ENCODE data around the gene TTLL9.
A peak's percentile ranks its signal among the peaks of the same experiment; 100 is the strongest.

TTLL9 gene

GRCh38 chr20:31844737-31845299 is 25.6 kb upstream of the TTLL9 start:
- TF ChIP-seq, protein P1, sequence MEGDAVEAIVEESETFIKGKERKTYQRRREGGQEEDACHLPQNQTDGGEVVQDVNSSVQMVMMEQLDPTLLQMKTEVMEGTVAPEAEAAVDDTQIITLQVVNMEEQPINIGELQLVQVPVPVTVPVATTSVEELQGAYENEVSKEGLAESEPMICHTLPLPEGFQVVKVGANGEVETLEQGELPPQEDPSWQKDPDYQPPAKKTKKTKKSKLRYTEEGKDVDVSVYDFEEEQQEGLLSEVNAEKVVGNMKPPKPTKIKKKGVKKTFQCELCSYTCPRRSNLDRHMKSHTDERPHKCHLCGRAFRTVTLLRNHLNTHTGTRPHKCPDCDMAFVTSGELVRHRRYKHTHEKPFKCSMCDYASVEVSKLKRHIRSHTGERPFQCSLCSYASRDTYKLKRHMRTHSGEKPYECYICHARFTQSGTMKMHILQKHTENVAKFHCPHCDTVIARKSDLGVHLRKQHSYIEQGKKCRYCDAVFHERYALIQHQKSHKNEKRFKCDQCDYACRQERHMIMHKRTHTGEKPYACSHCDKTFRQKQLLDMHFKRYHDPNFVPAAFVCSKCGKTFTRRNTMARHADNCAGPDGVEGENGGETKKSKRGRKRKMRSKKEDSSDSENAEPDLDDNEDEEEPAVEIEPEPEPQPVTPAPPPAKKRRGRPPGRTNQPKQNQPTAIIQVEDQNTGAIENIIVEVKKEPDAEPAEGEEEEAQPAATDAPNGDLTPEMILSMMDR (IDR thresholded peaks at IDR 0.05; ENCODE audit: unreplicated experiment in 3 of 3) = no peak
- Mint-ChIP-seq H3K27me3 (ENCODE audit: low read depth) (peaks cover 12% of the 10 kb centered on the region), H3K4me1 (peaks cover 31% of the 10 kb centered on the region), H3K9me3 (no peaks in the 10 kb centered on the region), H3K27ac (peak overlapping the region; percentile 97 to 99 (median 97)), H3K36me3 (ENCODE audit: low read depth) (no peaks in the 10 kb centered on the region), H3K4me3 (peak overlapping the region in 1 of 3 experiments; percentile 82)

DNA sequence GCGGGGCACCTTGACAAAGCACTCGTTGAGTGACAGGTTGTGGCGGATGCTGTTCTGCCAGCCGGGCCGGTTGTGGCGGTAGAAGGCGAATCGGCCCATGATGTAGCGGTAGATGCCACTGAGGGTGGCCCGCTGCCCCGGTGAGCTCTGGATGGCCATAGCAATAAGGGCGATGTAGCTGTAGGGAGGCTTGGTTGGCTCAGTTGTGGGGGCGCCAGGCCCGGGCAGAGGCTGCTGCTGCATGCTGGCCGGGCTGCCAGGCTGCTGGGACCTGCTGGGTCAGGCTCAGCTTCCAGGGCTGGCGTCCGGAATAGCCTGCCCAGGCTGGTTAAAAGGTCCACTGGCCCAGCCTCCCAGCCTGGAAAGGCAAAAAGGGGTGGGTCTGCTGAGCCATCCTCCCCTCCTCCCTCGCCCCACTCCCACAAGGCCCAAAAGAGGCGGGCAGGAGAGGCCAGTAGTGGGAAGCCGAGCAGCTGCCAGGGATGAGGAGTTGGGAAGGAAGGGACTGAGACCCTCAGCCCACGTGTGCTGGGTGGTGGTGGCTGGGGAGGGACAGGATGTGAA is 25.1 kb upstream of the TTLL9 start, which contains the start of gene FOXS1:
Gene FOXS1, minus strand, starts transcription at position 305 of the 564 bp plus-strand sequence. Its CDS starts 62 bp downstream, at position 243.
- peak within 1 kb of the TSS; percentile 97 to 99 (median 97) for H3K27ac Mint-ChIP-seq
- no peaks in the 10 kb centered on the region for H3K36me3 Mint-ChIP-seq (ENCODE audit: low read depth)

GRCh38 chr20:31846793-31847138 is 23.7 kb upstream of the TTLL9 start:
- no peaks in the 10 kb centered on the region for H3K36me3 Mint-ChIP-seq (ENCODE audit: low read depth)
- H3K27me3 Mint-ChIP-seq (ENCODE audit: low read depth) = peaks cover 25% of the 10 kb centered on the region
- no peak overlapping the region for H3K4me3 Mint-ChIP-seq
- H3K27ac Mint-ChIP-seq = peak overlapping the region in 1 of 3 experiments; percentile 32
- H3K4me1 Mint-ChIP-seq = peaks cover 23% of the 10 kb centered on the region
- H3K9me3 Mint-ChIP-seq = no peaks in the 10 kb centered on the region
- TF ChIP-seq, protein P1 (IDR thresholded peaks at IDR 0.05; ENCODE audit: unreplicated experiment in 3 of 3) = no peak

More for the DNA sequence above, 25.1 kb upstream of the TTLL9 start, which contains the start of gene FOXS1:
- peaks cover 31% of the 10 kb centered on the region for H3K4me1 Mint-ChIP-seq
- no peaks in the 10 kb centered on the region for H3K9me3 Mint-ChIP-seq
- H3K4me3 Mint-ChIP-seq = peak within 1 kb of the TSS; percentile 77 to 82 (median 81)
- TF ChIP-seq, protein P1 (IDR thresholded peaks at IDR 0.05; ENCODE audit: unreplicated experiment in 3 of 3) = no peak
- peaks cover 17% of the 10 kb centered on the region for H3K27me3 Mint-ChIP-seq (ENCODE audit: low read depth)

DNA sequence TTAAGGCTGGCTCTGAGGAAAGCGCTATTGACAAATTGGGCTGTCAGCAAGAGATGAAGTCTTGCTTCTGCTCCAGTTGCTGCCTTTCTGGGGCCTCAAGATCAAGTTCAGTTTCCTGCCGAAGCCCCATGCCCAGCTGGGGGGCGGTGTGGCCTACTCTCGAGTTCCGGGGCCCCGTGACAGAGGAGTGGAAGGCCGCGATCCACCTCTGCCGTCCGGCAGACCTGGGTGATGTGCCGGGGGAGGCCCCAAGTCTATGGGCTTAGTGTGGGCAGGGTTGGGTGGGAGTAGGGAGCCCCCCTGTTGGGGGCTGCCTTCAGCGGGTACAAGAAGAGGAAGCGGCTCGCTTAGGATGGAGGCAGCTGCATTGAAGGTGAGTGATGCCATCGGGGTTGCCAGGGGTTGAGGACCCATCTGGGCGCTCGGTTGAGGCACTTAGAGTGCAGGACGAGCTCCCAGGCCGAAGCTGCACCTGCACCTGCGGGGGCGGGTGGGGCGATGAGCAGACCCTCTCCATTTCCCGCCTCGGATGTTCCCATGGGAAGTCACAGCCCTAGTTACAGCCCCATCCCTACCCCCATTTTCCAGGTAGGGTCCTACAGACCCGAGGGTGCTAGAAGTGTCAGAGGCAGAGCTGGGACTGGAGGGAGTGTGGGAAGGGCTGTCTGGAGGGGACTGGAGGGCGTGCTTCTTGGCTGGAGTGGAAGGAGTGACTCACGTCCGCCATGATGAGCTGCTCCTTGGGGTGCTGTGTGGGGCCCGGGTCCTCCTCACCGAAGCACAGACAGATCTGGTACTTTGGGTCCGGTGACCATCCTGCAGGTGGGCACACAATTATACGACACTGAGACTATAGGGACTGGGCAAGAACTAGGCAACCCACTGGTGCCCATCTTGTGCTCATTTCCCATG is 22.1 kb upstream of the TTLL9 start:
- H3K9me3 Mint-ChIP-seq = no peaks in the 10 kb centered on the region
- H3K27me3 Mint-ChIP-seq (ENCODE audit: low read depth) = peaks cover 29% of the 10 kb centered on the region
- H3K4me1 Mint-ChIP-seq = peaks cover 10% of the 10 kb centered on the region

GRCh38 chr20:31849306-31849930 is 21.0 kb upstream of the TTLL9 start:
- Mint-ChIP-seq H3K9me3 (no peaks in the 10 kb centered on the region), H3K27ac (peak overlapping the region in 1 of 3 experiments; percentile 37), H3K27me3 (ENCODE audit: low read depth) (peaks cover 29% of the 10 kb centered on the region), H3K36me3 (ENCODE audit: low read depth) (no peaks in the 10 kb centered on the region), H3K4me1 (no peaks in the 10 kb centered on the region), H3K4me3 (no peak overlapping the region)
- TF ChIP-seq, protein P1 (IDR thresholded peaks at IDR 0.05; ENCODE audit: unreplicated experiment in 3 of 3) = no peak

More for the DNA sequence above, 22.1 kb upstream of the TTLL9 start:
- TF ChIP-seq, protein P1 (IDR thresholded peaks at IDR 0.05; ENCODE audit: unreplicated experiment in 3 of 3) = no peak
- Mint-ChIP-seq H3K36me3 (ENCODE audit: low read depth) (no peaks in the 10 kb centered on the region), H3K4me3 (no peak overlapping the region), H3K27ac (peak overlapping the region in 1 of 3 experiments; percentile 37)
